Fibroblast of lung (primary cell): ENCODE measurements around the gene ZFR. TPM values are rescaled to one million over a fixed set of nuclear protein-coding genes. Genes with fewer than 3 reads are reported as not detected.

Experiments used
- DNase-seq, 2 donors: peaks; one replicate each; pipeline versions ENCODE4 v3.0.0 to v3.0.0-alpha.2; 2010; ENCODE audit warnings: low read depth in 2 of 2
- H2AFZ ChIP-seq: 2 replicates; pipeline ENCODE4 v1.5.1; 2012; ENCODE audit warnings: low read length, control low read depth, inconsistent platforms
- H3K27ac ChIP-seq: 2 replicates; pipeline ENCODE4 v1.5.1; 2011; ENCODE audit warnings: low read length, control low read depth; ENCODE audit not compliant: insufficient read depth
- H3K27me3 ChIP-seq: 2 replicates; pipeline ENCODE4 v1.5.1; 2011; ENCODE audit warnings: mild to moderate bottlenecking, low read length; ENCODE audit not compliant: control insufficient read depth, insufficient read depth
- H3K36me3 ChIP-seq: 2 replicates; pipeline ENCODE4 v1.5.1; 2011; ENCODE audit warnings: low read length; ENCODE audit not compliant: control insufficient read depth, insufficient read depth
- H3K4me1 ChIP-seq: 2 replicates; pipeline ENCODE4 v1.5.1; 2011; ENCODE audit warnings: low read length; ENCODE audit not compliant: control insufficient read depth, insufficient read depth; ENCODE audit errors: extremely low read depth
- H3K4me2 ChIP-seq: 2 replicates; pipeline ENCODE4 v1.5.1; 2011; ENCODE audit warnings: low read length, control low read depth; ENCODE audit not compliant: insufficient read depth; ENCODE audit errors: extremely low read depth
- H3K4me3 ChIP-seq, 4 experiments: fragments of 200-600 bp in 1 of 4; sonication (generic) in 1 of 4; replicated peaks in 1 of 4; 2 replicates each; pipeline ENCODE4 v1.5.1; 2011 to 2016; ENCODE audit warnings: low read length in 4 of 4, low read depth in 3 of 4, mild to moderate bottlenecking in 3 of 4, control low read depth in 2 of 4, inconsistent platforms in 1 of 4, mixed read lengths in 1 of 4; ENCODE audit not compliant: insufficient read depth in 1 of 4; ENCODE audit errors: control extremely low read depth in 1 of 4
- H3K79me2 ChIP-seq: 2 replicates; pipeline ENCODE4 v1.5.1; 2012; ENCODE audit warnings: mild to moderate bottlenecking, low read length, inconsistent platforms; ENCODE audit not compliant: control insufficient read depth, insufficient read depth
- H3K9ac ChIP-seq: 2 replicates; pipeline ENCODE4 v1.5.1; 2011; ENCODE audit warnings: mild to moderate bottlenecking, low read length, control low read depth; ENCODE audit not compliant: insufficient read depth
- H3K9me3 ChIP-seq: 2 replicates; pipeline ENCODE4 v1.5.1; 2012; ENCODE audit warnings: low read depth, low read length; ENCODE audit not compliant: control insufficient read depth, insufficient read depth
- H4K20me1 ChIP-seq: 2 replicates; pipeline ENCODE4 v1.5.1; 2011; ENCODE audit warnings: low read length; ENCODE audit not compliant: control insufficient read depth, insufficient read depth; ENCODE audit errors: extremely low read depth
- CTCF ChIP-seq, 2 donors: IDR thresholded peaks in 1 of 2; conservative IDR thresholded peaks in 1 of 2; 1 replicate in 1 of 2; 2 replicates in 1 of 2; pipeline ENCODE4 v1.5.1; 2011 to 2012; ENCODE audit warnings: low read length in 2 of 2, control low read depth in 1 of 2, inconsistent platforms in 1 of 2, low read depth in 1 of 2, mild to moderate bottlenecking in 1 of 2
- EZH2 ChIP-seq: IDR thresholded peaks from 2 replicates; pipeline ENCODE4 v1.5.1; 2012; ENCODE audit warnings: low read length, control low read depth, mild to moderate bottlenecking; ENCODE audit errors: missing control alignments
- polyA plus RNA-seq, 2 donors: library from polyadenylated mRNA; depleted of rRNA in 1 of 2; stranded (reverse) in 1 of 2; unstranded in 1 of 2; fragments of >200 nt; gene quantifications; 2 replicates each; pipeline ENCODE4 v1.2.1, GENCODE V29; 2011 to 2012; ENCODE audit warnings: missing spikeins in 1 of 2
- total RNA-seq: library from RNA; depleted of rRNA; stranded (reverse); fragments of >200 nt; gene quantifications from 2 replicates; pipeline ENCODE4 v1.2.1, GENCODE V29; 2014

Gene ZFR
- total and polyA plus RNA-seq, 2 donors (not counting 1 experiment from before 2014, with no cell fraction given), result 56.8 to 113 TPM

- Histone ChIP-seq H3K4me1 (no peaks in the 10 kb centered on the region), H4K20me1 (peaks cover 6% of the 10 kb centered on the region), H3K4me3 (no peak overlapping the region), H3K9me3 (no peaks in the 10 kb centered on the region), H3K27ac (no peak overlapping the region), H3K27me3 (no peaks in the 10 kb centered on the region), H3K79me2 (peaks cover 57% of the 10 kb centered on the region), H3K4me2 (no peak overlapping the region), H3K36me3 (peaks cover 2% of the 10 kb centered on the region), H2AFZ (no peak overlapping the region), H3K9ac (no peak overlapping the region)
- peak in 1 of 2 donors; percentile 22 for DNase-seq
- TF ChIP-seq CTCF (conservative IDR thresholded peaks at IDR 0.05 in 1 of 2, IDR thresholded peaks at IDR 0.05 in 1 of 2; ENCODE audit: low read depth in 1 of 2, low read length in 2 of 2) (no peak), EZH2 (no peak)
Measured at GRCh38 chr5:32421075-32421474, 23.5 kb downstream of the ZFR start.

GRCh38 chr5:32420506-32420905 lies 24.0 kb downstream of the ZFR start:
- peaks cover 2% of the 10 kb centered on the region for H3K36me3 ChIP-seq
- no peak overlapping the region for H2AFZ ChIP-seq
- no peaks in the 10 kb centered on the region for H3K27me3 ChIP-seq
- no peak overlapping the region for H3K9ac ChIP-seq
- no peaks in the 10 kb centered on the region for H3K9me3 ChIP-seq
- peaks cover 6% of the 10 kb centered on the region for H4K20me1 ChIP-seq
- no peak overlapping the region for H3K4me2 ChIP-seq
- H3K27ac ChIP-seq, result no peak overlapping the region
- H3K4me3 ChIP-seq, result no peak overlapping the region
- TF ChIP-seq CTCF (conservative IDR thresholded peaks at IDR 0.05 in 1 of 2, IDR thresholded peaks at IDR 0.05 in 1 of 2; ENCODE audit: low read depth in 1 of 2, low read length in 2 of 2) (no peak), EZH2 (no peak)
- peak in 1 of 2 donors; percentile 59 for DNase-seq
- no peaks in the 10 kb centered on the region for H3K4me1 ChIP-seq
- H3K79me2 ChIP-seq, result peaks cover 51% of the 10 kb centered on the region

GRCh38 chr5:32419791-32420190 lies 24.7 kb downstream of the ZFR start:
- Histone ChIP-seq H2AFZ (no peak overlapping the region), H3K27me3 (no peaks in the 10 kb centered on the region), H3K4me2 (no peak overlapping the region), H4K20me1 (peaks cover 6% of the 10 kb centered on the region), H3K79me2 (peaks cover 46% of the 10 kb centered on the region), H3K4me1 (no peaks in the 10 kb centered on the region), H3K9ac (no peak overlapping the region), H3K9me3 (no peaks in the 10 kb centered on the region), H3K4me3 (no peak overlapping the region), H3K27ac (no peak overlapping the region), H3K36me3 (peaks cover 2% of the 10 kb centered on the region)
- no peak for TF ChIP-seq CTCF (conservative IDR thresholded peaks at IDR 0.05 in 1 of 2, IDR thresholded peaks at IDR 0.05 in 1 of 2; ENCODE audit: low read depth in 1 of 2, low read length in 2 of 2)
- TF ChIP-seq EZH2, result no peak
- DNase-seq, result peak in 1 of 2 donors; percentile 8
